ENCODE measurements around the gene PLXNA4. TPM values are rescaled to one million over a fixed set of nuclear protein-coding genes. Genes with fewer than 3 reads are reported as not detected.

Gene PLXNA4
- total RNA-seq, 2 donors from 2014 or later = 9.5 to 18.0 TPM

GRCh38 chr7:132240821-132241422, 335.3 kb downstream of the PLXNA4 start:
- H3K4me3 ChIP-seq = no peak overlapping the region
- no peaks in the 10 kb centered on the region for H3K36me3 ChIP-seq
- no peaks in the 10 kb centered on the region for H3K4me1 ChIP-seq
- H3K9me3 ChIP-seq = no peaks in the 10 kb centered on the region
- no peaks in the 10 kb centered on the region for H3K27me3 ChIP-seq
- no peak for TF ChIP-seq CTCF (IDR thresholded peaks at IDR 0.05)
- no peak overlapping the region for H3K27ac ChIP-seq
- DNase-seq (ENCODE audit: low spot score) = no peak

GRCh38 chr7:132240262-132240661, 336.0 kb downstream of the PLXNA4 start:
- H3K27me3 ChIP-seq = no peaks in the 10 kb centered on the region
- H3K4me3 ChIP-seq = no peak overlapping the region
- H3K4me1 ChIP-seq = no peaks in the 10 kb centered on the region
- no peak for TF ChIP-seq CTCF (IDR thresholded peaks at IDR 0.05)
- H3K27ac ChIP-seq = no peak overlapping the region
- no peaks in the 10 kb centered on the region for H3K36me3 ChIP-seq
- no peak for DNase-seq (ENCODE audit: low spot score)
- H3K9me3 ChIP-seq = no peaks in the 10 kb centered on the region

- H3K4me3 ChIP-seq = no peak overlapping the region
These were observed 336.8 kb downstream of the PLXNA4 start for GRCh38 chr7:132239422-132239994.

GRCh38 chr7:132234711-132235110, 341.6 kb downstream of the PLXNA4 start:
- Histone ChIP-seq H3K9me3 (no peaks in the 10 kb centered on the region), H3K36me3 (no peaks in the 10 kb centered on the region), H3K4me1 (no peaks in the 10 kb centered on the region), H3K27ac (no peak overlapping the region), H3K27me3 (no peaks in the 10 kb centered on the region), H3K4me3 (no peak overlapping the region)
- DNase-seq (ENCODE audit: low spot score) = no peak
- TF ChIP-seq CTCF (IDR thresholded peaks at IDR 0.05) = no peak

More at GRCh38 chr7:132239422-132239994, 336.8 kb downstream of the PLXNA4 start:
- Histone ChIP-seq H3K9me3 (no peaks in the 10 kb centered on the region), H3K36me3 (no peaks in the 10 kb centered on the region), H3K4me1 (no peaks in the 10 kb centered on the region), H3K27ac (no peak overlapping the region), H3K27me3 (no peaks in the 10 kb centered on the region)
- no peak for DNase-seq (ENCODE audit: low spot score)
- TF ChIP-seq CTCF (IDR thresholded peaks at IDR 0.05) = no peak

GRCh38 chr7:132232406-132232805, 343.9 kb downstream of the PLXNA4 start:
- no peak overlapping the region for H3K4me3 ChIP-seq
- H3K27me3 ChIP-seq = no peaks in the 10 kb centered on the region
- no peaks in the 10 kb centered on the region for H3K36me3 ChIP-seq
- H3K9me3 ChIP-seq = no peaks in the 10 kb centered on the region
- DNase-seq (ENCODE audit: low spot score) = no peak
- no peaks in the 10 kb centered on the region for H3K4me1 ChIP-seq
- no peak for TF ChIP-seq CTCF (IDR thresholded peaks at IDR 0.05)
- H3K27ac ChIP-seq = no peak overlapping the region

- Histone ChIP-seq H3K9me3 (no peaks in the 10 kb centered on the region), H3K27me3 (no peaks in the 10 kb centered on the region), H3K27ac (no peak overlapping the region), H3K4me3 (no peak overlapping the region), H3K4me1 (no peaks in the 10 kb centered on the region), H3K36me3 (no peaks in the 10 kb centered on the region)
- DNase-seq (ENCODE audit: low spot score) = no peak
- no peak for TF ChIP-seq CTCF (IDR thresholded peaks at IDR 0.05)
These were observed 345.8 kb downstream of the PLXNA4 start for GRCh38 chr7:132230462-132230861.

Measured in right atrium auricular region (tissue), 2 donors.